Placental epithelial cell (primary cell): ENCODE measurements around the gene KLHL20. TPM values are rescaled to one million over a fixed set of nuclear protein-coding genes. Genes with fewer than 3 reads are reported as not detected.

ENCODE experiments used
- small RNA-seq: library from RNA; depleted of rRNA; stranded (forward); fragments of <200 nt; gene quantifications from one replicate; pipeline ENCODE3, GENCODE V24; 2012
- total RNA-seq: library from RNA; depleted of rRNA; stranded (reverse); fragments of >200 nt; gene quantifications from 2 replicates; pipeline ENCODE4 v1.2.3, GENCODE V29; 2012

KLHL20 gene
- total RNA-seq = 24.7 and 25.1 TPM in 2 replicates

GRCh38 chr1:173714759-173715537, at the start of gene KLHL20:
Gene KLHL20 (plus strand): TSS chr1:173714981. CDS start chr1:173716044, 1,063 bp downstream.

GRCh38 chr1:173669491-173669941, 45.3 kb upstream of the KLHL20 start, which contains the start of gene ANKRD45:
Gene ANKRD45 (minus strand): TSS chr1:173669851. CDS start chr1:173659418, 10,433 bp downstream.

GRCh38 chr1:173824315-173825081, 109.7 kb downstream of the KLHL20 start, which contains the start of the genes CENPL and DARS2:
Gene CENPL (minus strand): TSS chr1:173824883. CDS start chr1:173811299, 13,584 bp downstream.
Gene DARS2 (plus strand): TSS chr1:173824673. CDS start chr1:173825230, 557 bp downstream.

Small RNA genes within 50 kb of the gene (small RNA-seq; reads per million reads assigned to genes)
- gene BX248409.1 (not detected), gene RF00019 (not detected)

Other genes starting within 250 kb of the KLHL20 start
- 210 and 258 TPM in 2 replicates for gene PRDX6, start 237.6 kb upstream of the KLHL20 start, total RNA-seq
- gene SLC9C2, start 111.9 kb upstream of the KLHL20 start, total RNA-seq = 0.39 TPM in 1 of 2 replicates, not detected in the other
- not detected in 2 replicates for gene TEX50, start 79.6 kb upstream of the KLHL20 start, total RNA-seq
- gene ANKRD45, start 45.1 kb upstream of the KLHL20 start, total RNA-seq = under 0.01 TPM in 1 of 2 replicates, not detected in the other
- 19.6 and 29.9 TPM in 2 replicates for gene DARS2, start 109.7 kb downstream of the KLHL20 start, total RNA-seq
- gene CENPL, start 109.9 kb downstream of the KLHL20 start, total RNA-seq = 11.0 and 12.4 TPM in 2 replicates
- 258 and 398 TPM in 2 replicates for gene GAS5, start 153.0 kb downstream of the KLHL20 start, total RNA-seq
- 7.5 and 9.3 TPM in 2 replicates for gene ZBTB37, start 153.4 kb downstream of the KLHL20 start, total RNA-seq
- not detected in 2 replicates for gene SERPINC1, start 202.3 kb downstream of the KLHL20 start, total RNA-seq